SIG-M5 treated with dmso at 0.1 percent for 504 hours (cell line): Measurements from ENCODE around the gene OTOP1.
A peak's percentile ranks its signal among the peaks of the same experiment; 100 is the strongest.
"Not testable (repeated sequence)": the region's sequence is repeated elsewhere in the genome, so short reads cannot be mapped to it uniquely, and the experiment has no call there.

Experiments used
- DNase-seq: peaks from one replicate; lab custom pipeline; 2025; ENCODE audit not compliant: unreplicated experiment; lab: John Stamatoyannopoulos, UW

The OTOP1 gene, protein sequence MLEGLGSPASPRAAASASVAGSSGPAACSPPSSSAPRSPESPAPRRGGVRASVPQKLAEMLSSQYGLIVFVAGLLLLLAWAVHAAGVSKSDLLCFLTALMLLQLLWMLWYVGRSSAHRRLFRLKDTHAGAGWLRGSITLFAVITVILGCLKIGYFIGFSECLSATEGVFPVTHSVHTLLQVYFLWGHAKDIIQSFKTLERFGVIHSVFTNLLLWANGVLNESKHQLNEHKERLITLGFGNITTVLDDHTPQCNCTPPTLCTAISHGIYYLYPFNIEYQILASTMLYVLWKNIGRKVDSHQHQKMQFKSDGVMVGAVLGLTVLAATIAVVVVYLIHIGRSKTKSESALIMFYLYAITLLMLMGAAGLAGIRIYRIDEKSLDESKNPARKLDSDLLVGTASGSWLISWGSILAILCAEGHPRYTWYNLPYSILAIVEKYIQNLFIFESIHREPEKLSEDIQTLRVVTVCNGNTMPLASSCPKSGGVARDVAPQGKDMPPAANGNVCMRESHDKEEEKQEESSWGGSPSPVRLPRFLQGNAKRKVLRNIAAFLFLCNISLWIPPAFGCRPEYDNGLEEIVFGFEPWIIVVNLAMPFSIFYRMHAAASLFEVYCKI

DNA sequence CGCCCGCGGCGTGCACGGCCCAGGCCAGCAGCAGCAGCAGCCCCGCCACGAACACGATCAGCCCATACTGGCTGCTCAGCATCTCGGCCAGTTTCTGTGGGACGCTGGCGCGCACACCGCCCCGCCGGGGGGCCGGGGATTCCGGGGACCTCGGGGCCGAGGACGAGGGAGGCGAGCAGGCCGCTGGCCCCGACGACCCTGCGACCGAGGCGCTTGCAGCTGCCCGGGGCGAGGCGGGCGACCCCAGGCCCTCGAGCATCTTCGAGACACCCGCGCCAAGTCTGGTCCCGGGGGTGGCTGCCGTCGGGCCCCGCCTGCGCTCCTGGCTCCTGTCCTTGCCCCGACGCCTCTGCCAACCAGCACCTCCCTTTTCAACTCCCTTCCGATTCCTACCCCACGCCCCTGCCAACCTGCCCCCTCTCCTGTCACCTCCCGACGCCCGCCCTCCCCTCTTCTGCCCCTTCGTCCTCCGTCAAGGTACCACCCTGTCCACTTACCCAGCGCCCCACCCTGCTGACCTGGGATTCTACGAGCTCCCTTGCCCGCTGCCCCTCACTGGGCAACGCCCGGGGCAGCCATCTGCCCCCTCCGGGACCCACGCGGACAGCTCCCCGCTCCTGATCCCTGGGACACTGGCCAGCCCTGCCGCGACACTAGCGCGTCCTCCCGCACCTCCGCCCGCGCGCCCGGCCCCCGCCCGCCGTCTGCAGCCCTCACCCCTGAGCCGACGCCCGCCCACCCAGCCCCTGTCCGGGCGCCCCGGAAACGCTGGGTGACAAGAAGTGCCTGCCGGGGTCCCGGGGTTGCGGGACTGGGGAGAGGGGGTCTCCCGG is at the start of gene OTOP1:
Gene OTOP1 (minus strand): TSS at position 324 of the 833 bp plus-strand sequence. CDS start 65 bp downstream, at position 259.
- no peak for DNase-seq

DNA sequence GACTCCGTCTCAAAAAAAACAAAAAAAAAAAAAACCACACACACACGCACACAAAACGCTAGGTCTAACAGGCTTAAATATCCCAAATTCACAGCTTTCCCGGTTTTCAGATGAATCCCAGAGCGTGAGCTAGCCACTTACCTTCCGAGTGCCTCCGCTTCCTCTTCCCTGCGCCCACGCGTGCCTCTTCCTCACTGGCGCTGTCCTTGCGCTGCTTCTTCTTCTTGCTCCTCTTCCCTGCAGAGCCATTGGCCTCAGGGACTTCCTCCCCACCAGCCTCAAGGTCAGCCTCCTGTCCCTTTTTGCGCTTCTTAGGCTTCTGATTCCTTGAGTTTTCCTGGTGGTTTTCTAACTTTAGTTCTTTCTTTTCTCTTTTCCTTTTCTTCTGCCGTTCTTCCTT is 47.5 kb upstream of the OTOP1 start:
- no peak for DNase-seq

GRCh38 chr4:4271912-4272311 is 45.2 kb upstream of the OTOP1 start:
- no peak for DNase-seq

GRCh38 chr4:4270529-4270928 is 43.8 kb upstream of the OTOP1 start:
- DNase-seq, result no peak

DNA sequence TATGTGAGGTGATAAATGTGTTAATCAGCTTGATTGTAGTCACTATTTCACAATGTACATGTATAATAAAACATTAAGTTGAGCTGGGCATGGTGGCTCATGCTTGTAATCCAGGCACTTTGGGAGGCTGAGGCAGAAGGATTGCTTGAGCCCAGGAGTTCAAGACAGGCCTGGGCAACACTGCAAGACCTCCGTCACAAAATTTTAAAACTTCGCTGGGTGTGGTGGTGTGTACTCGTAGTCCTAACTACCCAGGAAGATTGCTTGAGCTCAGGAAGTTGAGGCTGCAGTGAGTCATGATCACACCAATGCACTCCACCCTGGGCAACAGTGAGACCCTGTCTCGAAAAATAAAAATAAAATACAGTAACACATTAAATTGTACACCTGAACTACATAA is 43.1 kb upstream of the OTOP1 start:
- DNase-seq, result no peak

GRCh38 chr4:4269331-4269731 is 42.6 kb upstream of the OTOP1 start:
- DNase-seq, result no peak

GRCh38 chr4:4268776-4269175 is 42.0 kb upstream of the OTOP1 start:
- DNase-seq, result no peak

GRCh38 chr4:4267981-4268380 is 41.3 kb upstream of the OTOP1 start:
- no peak for DNase-seq

DNA sequence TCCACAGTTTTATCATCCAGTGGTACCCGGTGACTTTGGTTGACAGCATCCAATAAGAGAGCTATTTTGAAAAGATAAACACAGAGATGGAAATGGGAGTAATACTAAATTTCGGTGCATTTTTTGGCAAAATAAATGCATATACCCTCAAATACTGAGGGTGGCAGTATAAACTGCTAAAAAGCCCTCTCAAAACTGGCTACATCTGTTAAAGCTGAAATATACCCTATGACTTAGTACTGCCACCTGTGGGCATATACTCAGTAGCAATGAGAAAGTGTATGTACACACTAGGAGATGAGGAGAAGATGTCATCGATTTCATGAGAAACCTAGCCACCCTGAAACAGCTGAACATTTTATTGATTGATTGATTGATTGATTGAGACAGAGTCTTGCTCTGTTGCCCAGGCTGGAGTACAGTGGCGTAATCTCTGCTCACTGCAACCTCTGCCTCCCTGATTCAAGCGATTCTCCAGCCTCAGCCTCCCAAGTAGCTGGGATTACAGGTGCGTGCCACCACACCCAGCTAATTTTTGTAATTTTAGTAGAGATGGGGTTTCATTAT is 33.5 kb upstream of the OTOP1 start:
- DNase-seq, result peak; percentile 74

DNA sequence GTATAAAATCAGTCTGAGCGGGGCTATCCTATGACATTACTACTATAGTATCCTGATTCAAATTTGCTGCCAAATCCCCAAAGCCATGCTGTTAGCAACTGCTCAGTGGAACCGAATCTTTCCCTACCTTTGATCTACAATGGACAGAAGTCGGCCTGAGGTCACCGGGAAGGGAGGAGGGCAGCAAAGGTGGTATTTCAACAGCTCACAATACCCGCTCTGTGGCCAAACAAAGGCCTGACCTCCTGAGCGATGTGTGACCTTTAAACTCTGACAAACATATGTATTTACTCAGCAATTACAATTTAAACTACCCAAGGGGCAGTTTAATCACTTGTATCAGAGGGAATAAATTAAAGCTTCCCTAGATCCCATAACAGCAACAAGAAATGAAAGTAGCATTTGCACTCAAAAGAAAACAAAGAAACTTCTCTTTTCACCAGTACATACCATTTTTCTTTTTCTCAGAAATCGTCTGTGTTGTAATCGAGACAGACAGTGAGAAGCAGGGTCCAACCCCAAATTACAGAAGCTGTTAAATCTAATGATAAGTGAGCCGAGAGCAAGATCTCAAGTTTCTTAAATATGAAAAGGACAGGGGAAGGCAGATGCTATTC is 32.9 kb upstream of the OTOP1 start:
- no peak for DNase-seq

DNA sequence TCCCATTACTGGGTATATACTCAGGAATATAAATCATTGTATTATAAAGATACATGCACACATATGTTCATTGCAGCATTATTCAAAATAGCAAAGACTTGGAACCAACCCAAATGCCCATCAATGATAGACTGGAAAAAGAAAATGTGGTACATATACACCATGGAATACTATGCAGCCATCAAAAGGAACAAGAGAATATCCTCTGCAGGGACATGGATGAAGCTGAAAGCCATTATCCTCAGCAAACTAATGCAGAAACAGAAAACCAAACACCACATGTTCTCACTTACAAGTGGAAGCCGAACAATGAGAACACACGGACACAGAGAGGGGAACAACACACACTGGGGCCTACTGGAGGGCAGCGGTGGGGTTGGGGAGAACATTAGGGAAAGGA is 31.0 kb upstream of the OTOP1 start:
- DNase-seq, result not testable (repeated sequence)

DNA sequence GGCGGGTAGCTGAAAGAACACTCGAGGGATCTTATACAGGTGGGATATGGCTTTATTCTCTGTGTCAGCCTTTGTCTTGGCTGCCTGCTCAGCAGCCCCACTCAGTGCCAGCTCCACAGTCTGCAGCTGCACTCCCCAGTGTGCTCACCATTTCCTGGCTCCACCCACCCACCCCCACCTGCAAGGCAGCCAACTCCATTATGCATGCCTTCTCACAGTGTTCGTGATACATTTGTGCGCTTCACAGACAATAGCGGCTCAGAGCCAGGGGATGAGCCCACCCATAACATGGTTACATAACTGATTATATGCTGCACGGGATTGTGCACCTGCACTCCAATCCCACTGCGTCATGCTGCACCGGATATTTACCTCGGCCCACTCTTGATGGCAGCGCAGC is 30.1 kb upstream of the OTOP1 start:
- no peak for DNase-seq

DNA sequence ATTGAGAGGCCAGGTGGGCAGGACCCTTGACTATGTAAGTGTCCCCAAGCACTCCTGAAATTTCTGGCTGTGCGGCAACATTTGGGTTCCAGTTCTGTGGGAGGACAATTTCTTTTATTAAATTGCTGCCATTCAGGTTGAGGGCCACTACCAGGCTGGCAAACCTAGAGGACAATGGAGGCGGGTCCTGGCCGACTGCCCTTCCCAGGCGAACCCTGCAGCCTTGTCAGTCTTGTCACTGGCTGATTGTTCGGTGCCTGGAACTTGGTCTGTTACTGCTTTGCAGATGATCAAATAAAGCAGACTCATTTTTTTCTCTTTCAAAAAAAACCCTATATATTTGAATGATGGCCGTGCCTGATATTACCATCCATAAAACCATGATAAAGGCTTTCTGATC is 27.9 kb upstream of the OTOP1 start:
- DNase-seq, result no peak

DNA sequence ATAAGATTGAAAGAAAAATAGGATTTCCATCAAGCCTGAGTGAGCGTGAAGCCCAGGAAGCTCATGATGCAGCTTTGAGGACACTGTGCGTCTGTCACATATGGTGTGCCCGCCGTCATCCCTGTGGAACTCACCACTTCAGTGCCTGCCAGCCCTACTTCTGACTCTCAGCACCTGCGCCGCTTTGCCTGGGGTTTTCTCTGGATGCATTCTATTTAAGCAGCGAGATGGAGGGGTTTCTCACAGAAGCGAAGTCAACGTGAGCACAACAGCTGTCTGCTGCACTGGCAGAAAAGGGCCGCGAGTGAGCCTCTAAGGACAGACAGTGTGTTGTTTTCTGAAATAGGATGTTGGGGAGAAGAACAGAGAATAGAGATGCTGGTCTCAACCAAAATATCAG is 27.5 kb upstream of the OTOP1 start:
- DNase-seq, result no peak

- DNase-seq, result no peak
Observed at GRCh38 chr4:4249866-4250265, 23.1 kb upstream of the OTOP1 start.

- not testable (repeated sequence) for DNase-seq
Observed at GRCh38 chr4:4249342-4249741, 22.6 kb upstream of the OTOP1 start.

- no peak for DNase-seq
Observed at GRCh38 chr4:4248885-4249203, 22.1 kb upstream of the OTOP1 start.

DNA sequence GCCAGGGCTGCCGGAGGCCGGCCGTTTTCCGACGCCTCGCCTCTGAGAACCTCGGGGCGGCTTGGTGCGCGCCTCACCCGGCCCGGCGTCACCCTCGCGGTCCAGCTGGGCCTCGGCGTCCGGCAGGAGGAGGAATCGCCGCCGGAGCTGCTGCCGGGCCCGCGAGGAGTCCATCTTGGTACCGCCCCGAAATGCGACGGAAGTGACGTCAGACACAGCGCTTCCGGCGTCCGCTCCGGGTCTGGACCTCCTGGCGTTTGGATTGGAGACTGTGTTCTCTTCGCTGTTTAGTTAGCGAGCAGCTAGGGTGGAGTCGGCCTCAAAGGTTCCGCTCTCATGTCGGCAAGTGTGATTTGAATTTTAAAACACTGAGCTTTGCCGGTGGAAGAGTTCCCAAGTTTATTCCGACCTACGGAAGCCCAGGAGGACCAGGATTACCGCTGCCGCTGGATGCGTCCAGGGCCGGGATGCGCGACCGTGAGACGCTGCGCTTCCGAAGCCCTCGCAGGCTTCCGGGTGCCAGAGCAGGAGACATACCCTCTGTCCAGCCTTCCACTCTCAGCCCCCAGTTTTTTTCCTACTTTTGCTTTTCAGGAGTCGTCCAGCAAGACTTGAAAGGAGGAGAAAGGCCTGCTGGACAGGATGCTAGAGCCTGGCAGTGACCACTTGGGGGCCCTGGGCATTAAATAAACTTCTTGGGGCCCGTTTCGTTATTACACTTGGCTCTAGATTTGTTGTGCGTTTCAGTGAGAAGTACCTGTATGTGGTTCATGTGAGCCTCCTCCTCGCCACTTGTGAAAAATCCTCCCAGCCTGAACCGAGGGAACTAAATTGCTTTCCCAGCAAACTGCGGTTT is 21.5 kb upstream of the OTOP1 start, which contains the start of gene TMEM128:
Gene TMEM128 (minus strand): TSS at position 195 of the 856 bp plus-strand sequence. CDS start 21 bp downstream, at position 174.
- DNase-seq, result peak; percentile 86

GRCh38 chr4:4247696-4248028 is 20.9 kb upstream of the OTOP1 start:
- no peak for DNase-seq

DNA sequence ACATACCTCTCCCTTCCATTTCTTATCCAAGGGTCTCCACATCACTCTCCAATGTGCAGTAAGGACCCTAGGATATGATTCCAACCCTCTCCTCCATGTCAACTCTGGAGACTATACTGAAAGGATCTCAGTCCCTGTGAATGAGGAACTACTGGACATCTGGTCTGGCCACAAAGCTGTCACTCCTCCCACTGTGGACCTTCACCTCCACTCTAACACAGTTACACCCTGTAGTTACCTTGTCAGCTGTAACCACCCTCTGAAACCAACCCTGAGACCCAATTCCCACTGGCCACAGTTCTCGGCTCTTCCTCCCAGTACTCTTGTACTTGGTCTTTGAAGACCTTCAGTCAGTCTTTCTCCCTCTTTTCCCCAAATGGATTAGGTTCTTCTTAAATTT is 18.4 kb upstream of the OTOP1 start:
- DNase-seq, result no peak
